Subcutaneous adipose tissue (tissue), 4 donors: ENCODE results near the gene AFF3. TPM values are rescaled to one million over a fixed set of nuclear protein-coding genes. Genes with fewer than 3 reads are reported as not detected.

ENCODE experiments used
- CTCF ChIP-seq: fragments of 450-650 bp; IDR thresholded peaks from one replicate; pipeline ENCODE4 v1.5.1; 2016; ENCODE audit warnings: low read depth, mild to moderate bottlenecking, control low read depth, antibody characterized with exemption, moderate library complexity
- total RNA-seq, 4 donors: library from RNA; depleted of rRNA; stranded (reverse); fragments of >200 nt; gene quantifications; one replicate each; pipeline ENCODE4 v1.1.0, GENCODE V29; 2016

The AFF3 gene
- total RNA-seq, 4 donors from 2014 or later = 2.5 to 6.2 (median 5.6) TPM

- TF ChIP-seq CTCF = no peak
These were observed 230.7 kb downstream of the AFF3 start for GRCh38 chr2:99911736-99912135.

- TF ChIP-seq CTCF = no peak
These were observed 231.5 kb downstream of the AFF3 start for GRCh38 chr2:99910902-99911301.

- no peak for TF ChIP-seq CTCF
These were observed 236.8 kb downstream of the AFF3 start for GRCh38 chr2:99905636-99906035.

- no peak for TF ChIP-seq CTCF
These were observed 237.4 kb downstream of the AFF3 start for GRCh38 chr2:99905025-99905424.

GRCh38 chr2:99903981-99904380 lies 238.4 kb downstream of the AFF3 start:
- no peak for TF ChIP-seq CTCF

- TF ChIP-seq CTCF = no peak
These were observed 241.8 kb downstream of the AFF3 start for GRCh38 chr2:99900556-99900955.

- TF ChIP-seq CTCF = no peak
These were observed 242.5 kb downstream of the AFF3 start for GRCh38 chr2:99899882-99900281.
